Breast epithelium (tissue), 3 donors: ENCODE data around the gene ZNF3.

Experiments
- CTCF ChIP-seq, 3 donors: fragments of 450-650 bp; IDR thresholded peaks; one replicate each; pipeline ENCODE4 v1.5.1; 2016 to 2017; ENCODE audit warnings: antibody characterized with exemption in 3 of 3, mild to moderate bottlenecking in 3 of 3, moderate library complexity in 3 of 3
- POLR2AphosphoS5 ChIP-seq, 3 donors: sonication (generic); formaldehyde crosslinking; IDR thresholded peaks; one replicate each; pipeline ENCODE4 v1.6.1; 2017; ENCODE audit warnings: antibody characterized with exemption in 3 of 3

- TF ChIP-seq CTCF (IDR thresholded peaks at IDR 0.05) (no peak), POLR2AphosphoS5 (IDR thresholded peaks at IDR 0.05) (no peak)
Measured at GRCh38 chr7:100034871-100035510, 46.5 kb downstream of the ZNF3 start.
